Fibroblast of lung (primary cell): ENCODE results near the gene CCNY. TPM values are rescaled to one million over a fixed set of nuclear protein-coding genes. Genes with fewer than 3 reads are reported as not detected.

Experiments
- DNase-seq, 2 donors: peaks; one replicate each; pipeline versions ENCODE4 v3.0.0 to v3.0.0-alpha.2; 2010; ENCODE audit warnings: low read depth in 2 of 2
- H2AFZ ChIP-seq: 2 replicates; pipeline ENCODE4 v1.5.1; 2012; ENCODE audit warnings: low read length, control low read depth, inconsistent platforms
- H3K27ac ChIP-seq: 2 replicates; pipeline ENCODE4 v1.5.1; 2011; ENCODE audit warnings: low read length, control low read depth; ENCODE audit not compliant: insufficient read depth
- H3K27me3 ChIP-seq: 2 replicates; pipeline ENCODE4 v1.5.1; 2011; ENCODE audit warnings: mild to moderate bottlenecking, low read length; ENCODE audit not compliant: control insufficient read depth, insufficient read depth
- H3K36me3 ChIP-seq: 2 replicates; pipeline ENCODE4 v1.5.1; 2011; ENCODE audit warnings: low read length; ENCODE audit not compliant: control insufficient read depth, insufficient read depth
- H3K4me1 ChIP-seq: 2 replicates; pipeline ENCODE4 v1.5.1; 2011; ENCODE audit warnings: low read length; ENCODE audit not compliant: control insufficient read depth, insufficient read depth; ENCODE audit errors: extremely low read depth
- H3K4me2 ChIP-seq: 2 replicates; pipeline ENCODE4 v1.5.1; 2011; ENCODE audit warnings: low read length, control low read depth; ENCODE audit not compliant: insufficient read depth; ENCODE audit errors: extremely low read depth
- H3K4me3 ChIP-seq, 4 experiments: fragments of 200-600 bp in 1 of 4; sonication (generic) in 1 of 4; replicated peaks in 1 of 4; 2 replicates each; pipeline ENCODE4 v1.5.1; 2011 to 2016; ENCODE audit warnings: low read length in 4 of 4, low read depth in 3 of 4, mild to moderate bottlenecking in 3 of 4, control low read depth in 2 of 4, inconsistent platforms in 1 of 4, mixed read lengths in 1 of 4; ENCODE audit not compliant: insufficient read depth in 1 of 4; ENCODE audit errors: control extremely low read depth in 1 of 4
- H3K79me2 ChIP-seq: 2 replicates; pipeline ENCODE4 v1.5.1; 2012; ENCODE audit warnings: mild to moderate bottlenecking, low read length, inconsistent platforms; ENCODE audit not compliant: control insufficient read depth, insufficient read depth
- H3K9ac ChIP-seq: 2 replicates; pipeline ENCODE4 v1.5.1; 2011; ENCODE audit warnings: mild to moderate bottlenecking, low read length, control low read depth; ENCODE audit not compliant: insufficient read depth
- H3K9me3 ChIP-seq: 2 replicates; pipeline ENCODE4 v1.5.1; 2012; ENCODE audit warnings: low read depth, low read length; ENCODE audit not compliant: control insufficient read depth, insufficient read depth
- H4K20me1 ChIP-seq: 2 replicates; pipeline ENCODE4 v1.5.1; 2011; ENCODE audit warnings: low read length; ENCODE audit not compliant: control insufficient read depth, insufficient read depth; ENCODE audit errors: extremely low read depth
- CTCF ChIP-seq, 2 donors: IDR thresholded peaks in 1 of 2; conservative IDR thresholded peaks in 1 of 2; 1 replicate in 1 of 2; 2 replicates in 1 of 2; pipeline ENCODE4 v1.5.1; 2011 to 2012; ENCODE audit warnings: low read length in 2 of 2, control low read depth in 1 of 2, inconsistent platforms in 1 of 2, low read depth in 1 of 2, mild to moderate bottlenecking in 1 of 2
- EZH2 ChIP-seq: IDR thresholded peaks from 2 replicates; pipeline ENCODE4 v1.5.1; 2012; ENCODE audit warnings: low read length, control low read depth, mild to moderate bottlenecking; ENCODE audit errors: missing control alignments
- polyA plus RNA-seq, 2 donors: library from polyadenylated mRNA; depleted of rRNA in 1 of 2; stranded (reverse) in 1 of 2; unstranded in 1 of 2; fragments of >200 nt; gene quantifications; 2 replicates each; pipeline ENCODE4 v1.2.1, GENCODE V29; 2011 to 2012; ENCODE audit warnings: missing spikeins in 1 of 2
- total RNA-seq: library from RNA; depleted of rRNA; stranded (reverse); fragments of >200 nt; gene quantifications from 2 replicates; pipeline ENCODE4 v1.2.1, GENCODE V29; 2014

CCNY gene
- total and polyA plus RNA-seq, 2 donors (not counting 1 experiment from before 2014, with no cell fraction given) = 34.7 to 66.4 TPM

GRCh38 chr10:35412900-35413491, 76.7 kb downstream of the CCNY start:
- Histone ChIP-seq H3K27me3 (no peaks in the 10 kb centered on the region), H2AFZ (no peak overlapping the region), H3K4me1 (peaks cover 20% of the 10 kb centered on the region), H4K20me1 (no peaks in the 10 kb centered on the region), H3K9ac (no peak overlapping the region), H3K36me3 (no peaks in the 10 kb centered on the region), H3K9me3 (no peaks in the 10 kb centered on the region), H3K27ac (no peak overlapping the region), H3K4me2 (no peak overlapping the region), H3K79me2 (peaks cover 37% of the 10 kb centered on the region), H3K4me3 (no peak overlapping the region)
- peak in 1 of 2 donors; percentile 90 for DNase-seq
- no peak for TF ChIP-seq CTCF (conservative IDR thresholded peaks at IDR 0.05 in 1 of 2, IDR thresholded peaks at IDR 0.05 in 1 of 2; ENCODE audit: low read depth in 1 of 2, low read length in 2 of 2)
- TF ChIP-seq EZH2 = no peak

- no peak overlapping the region for H3K9ac ChIP-seq
- no peak overlapping the region for H3K27ac ChIP-seq
- H2AFZ ChIP-seq = no peak overlapping the region
- H3K36me3 ChIP-seq = no peaks in the 10 kb centered on the region
- peak in 1 of 2 donors; percentile 73 for DNase-seq
- H3K9me3 ChIP-seq = no peaks in the 10 kb centered on the region
- no peaks in the 10 kb centered on the region for H3K27me3 ChIP-seq
- no peaks in the 10 kb centered on the region for H4K20me1 ChIP-seq
- no peak for TF ChIP-seq EZH2
- TF ChIP-seq CTCF (conservative IDR thresholded peaks at IDR 0.05 in 1 of 2, IDR thresholded peaks at IDR 0.05 in 1 of 2; ENCODE audit: low read depth in 1 of 2, low read length in 2 of 2) = no peak
- H3K4me3 ChIP-seq = no peak overlapping the region
- H3K4me1 ChIP-seq = peaks cover 14% of the 10 kb centered on the region
- no peak overlapping the region for H3K4me2 ChIP-seq
- H3K79me2 ChIP-seq = peaks cover 40% of the 10 kb centered on the region
Measured at GRCh38 chr10:35413985-35414861, 77.9 kb downstream of the CCNY start.

GRCh38 chr10:35415505-35415904, 79.2 kb downstream of the CCNY start:
- no peak for TF ChIP-seq EZH2
- TF ChIP-seq CTCF (conservative IDR thresholded peaks at IDR 0.05 in 1 of 2, IDR thresholded peaks at IDR 0.05 in 1 of 2; ENCODE audit: low read depth in 1 of 2, low read length in 2 of 2) = no peak
- no peaks in the 10 kb centered on the region for H4K20me1 ChIP-seq

More at GRCh38 chr10:35415505-35415904, 79.2 kb downstream of the CCNY start:
- Histone ChIP-seq H3K9ac (no peak overlapping the region), H3K4me2 (no peak overlapping the region), H3K27me3 (no peaks in the 10 kb centered on the region), H2AFZ (no peak overlapping the region), H3K36me3 (no peaks in the 10 kb centered on the region), H3K4me3 (no peak overlapping the region), H3K79me2 (peaks cover 43% of the 10 kb centered on the region), H3K4me1 (peaks cover 16% of the 10 kb centered on the region), H3K27ac (no peak overlapping the region), H3K9me3 (no peaks in the 10 kb centered on the region)
- no peak for DNase-seq
